WTC11 (cell line): ENCODE results near the gene ZFYVE28. TPM values are rescaled to one million over a fixed set of nuclear protein-coding genes. Genes with fewer than 3 reads are reported as not detected.

ENCODE experiments used
- ATAC-seq: fragments of 200-7000 bp; cut with Tn5 transposase; 2 replicates; pipeline ENCODE4 v1.10.0; 2021; ENCODE audit warnings: mild to moderate bottlenecking, moderate library complexity
- CTCF ChIA-PET: fragments of 300-600 bp; sonication (Branson Sonifier 250); formaldehyde crosslinking; loops from one replicate; lab custom pipeline; 2021; ENCODE audit warnings: antibody characterized with exemption; lab: Charles Lee
- POLR2A ChIA-PET: fragments of 350-600 bp; sonication (Branson Sonifier 250); formaldehyde crosslinking; loops from one replicate; lab custom pipeline; 2021; ENCODE audit warnings: antibody characterized with exemption; lab: Charles Lee
- DNase-seq: peaks from one replicate; pipeline ENCODE4 v3.0.0; 2021; ENCODE audit warnings: low spot score
- H3K27ac Mint-ChIP-seq: 2 replicates; pipeline ENCODE4 v1.8.0; 2021; ENCODE audit warnings: mixed read lengths
- H3K27me3 Mint-ChIP-seq: 2 replicates; pipeline ENCODE4 v1.8.0; 2021; ENCODE audit warnings: low read depth, mild to moderate bottlenecking, moderate library complexity, mixed read lengths
- H3K36me3 Mint-ChIP-seq: 2 replicates; pipeline ENCODE4 v1.8.0; 2021; ENCODE audit warnings: mixed read lengths
- H3K4me1 Mint-ChIP-seq: 2 replicates; pipeline ENCODE4 v1.8.0; 2022; ENCODE audit warnings: mixed read lengths
- H3K4me3 Mint-ChIP-seq: 2 replicates; pipeline ENCODE4 v1.8.0; 2021; ENCODE audit warnings: mild to moderate bottlenecking, moderate library complexity, mixed read lengths
- H3K9me3 Mint-ChIP-seq: 2 replicates; pipeline ENCODE4 v1.8.0; 2021; ENCODE audit warnings: mixed read lengths
- ATF3 ChIP-seq: sonication (generic); formaldehyde crosslinking; conservative IDR thresholded peaks from 2 replicates; pipeline ENCODE4 v1.8.1; 2022; ENCODE audit warnings: mild to moderate bottlenecking, missing genetic modification reagents
- ATF6 ChIP-seq: sonication (generic); formaldehyde crosslinking; IDR thresholded peaks from 2 replicates; pipeline ENCODE4 v1.8.1; 2023; ENCODE audit warnings: mild to moderate bottlenecking, missing genetic modification reagents
- CDX4 ChIP-seq: fragments of 250-450 bp; sonication (Bioruptor Pico); IDR thresholded peaks from 2 replicates; pipeline ENCODE4 v1.9.0; 2021; ENCODE audit warnings: moderate library complexity, mild to moderate bottlenecking, inconsistent platforms, borderline replicate concordance
- CREM ChIP-seq: sonication (generic); formaldehyde crosslinking; IDR thresholded peaks from 2 replicates; pipeline ENCODE4 v1.8.1; 2022; ENCODE audit warnings: mild to moderate bottlenecking, missing genetic modification reagents, moderate library complexity
- IRF2 ChIP-seq: sonication (generic); formaldehyde crosslinking; IDR thresholded peaks from 2 replicates; pipeline ENCODE4 v1.8.0; 2022; ENCODE audit warnings: low read depth, missing genetic modification reagents, borderline replicate concordance
- NFYB ChIP-seq: sonication (generic); formaldehyde crosslinking; conservative IDR thresholded peaks from 2 replicates; pipeline ENCODE4 v1.8.0; 2022; ENCODE audit warnings: low read depth, missing genetic modification reagents
- NR1H2 ChIP-seq: sonication (generic); formaldehyde crosslinking; IDR thresholded peaks from 2 replicates; pipeline ENCODE4 v1.9.0; 2021; ENCODE audit warnings: mild to moderate bottlenecking, moderate library complexity, missing genetic modification reagents
- NR3C1 ChIP-seq: sonication (generic); formaldehyde crosslinking; conservative IDR thresholded peaks from 2 replicates; pipeline ENCODE4 v1.8.1; 2023; ENCODE audit warnings: low read depth, mild to moderate bottlenecking, missing genetic modification reagents
- RELA ChIP-seq: sonication (generic); formaldehyde crosslinking; IDR thresholded peaks from 2 replicates; pipeline ENCODE4 v1.8.1; 2022; ENCODE audit warnings: missing genetic modification reagents, mild to moderate bottlenecking, borderline replicate concordance
- RORB ChIP-seq: fragments of 250-450 bp; sonication (Bioruptor Pico); IDR thresholded peaks from 2 replicates; pipeline ENCODE4 v1.9.0; 2021; ENCODE audit warnings: mild to moderate bottlenecking
- TCF7 ChIP-seq: sonication (generic); formaldehyde crosslinking; IDR thresholded peaks from 2 replicates; pipeline ENCODE4 v1.8.0; 2022; ENCODE audit warnings: mild to moderate bottlenecking, low read depth, missing genetic modification reagents, moderate library complexity
- TEAD1 ChIP-seq: sonication (generic); formaldehyde crosslinking; IDR thresholded peaks from 2 replicates; pipeline ENCODE4 v1.8.0; 2022; ENCODE audit warnings: mild to moderate bottlenecking, missing genetic modification reagents
- TEAD4 ChIP-seq: sonication (generic); formaldehyde crosslinking; IDR thresholded peaks from 2 replicates; pipeline ENCODE4 v1.8.0; 2022; ENCODE audit warnings: mild to moderate bottlenecking, missing genetic modification reagents
- TP53 ChIP-seq: sonication (generic); formaldehyde crosslinking; IDR thresholded peaks from 2 replicates; pipeline ENCODE4 v1.8.1; 2023; ENCODE audit warnings: mild to moderate bottlenecking, missing genetic modification reagents
- ZMAT4 ChIP-seq: fragments of 250-450 bp; sonication (Bioruptor Pico); IDR thresholded peaks from 2 replicates; pipeline ENCODE4 v1.9.0; 2021; ENCODE audit warnings: mild to moderate bottlenecking
- ZNF121 ChIP-seq: sonication (generic); formaldehyde crosslinking; IDR thresholded peaks from 2 replicates; pipeline ENCODE4 v1.8.0; 2023; ENCODE audit warnings: missing genetic modification reagents
- ZNF232 ChIP-seq: sonication (generic); formaldehyde crosslinking; IDR thresholded peaks from 2 replicates; pipeline ENCODE4 v1.8.0; 2022; ENCODE audit warnings: mild to moderate bottlenecking, missing genetic modification reagents
- ZSCAN18 ChIP-seq: fragments of 250-450 bp; sonication (Bioruptor Pico); IDR thresholded peaks from 2 replicates; pipeline ENCODE4 v2.1.2; 2022; ENCODE audit warnings: mild to moderate bottlenecking, moderate library complexity
- total RNA-seq: library from RNA; stranded (reverse); gene quantifications from 3 replicates; pipeline ENCODE4 v1.2.3, GENCODE V29; 2021

The ZFYVE28 gene
- total RNA-seq, 1 experiment from 2014 or later, result 7.8 TPM

- no peak for TF ChIP-seq RELA (CRISPR knock-in tag)
- TF ChIP-seq TEAD4, result no peak
- TF ChIP-seq, all 79 proteins: peak for 0
Measured at GRCh38 chr4:2332201-2332975, 86.1 kb downstream of the ZFYVE28 start (continued).

GRCh38 chr4:2331519-2332200, 86.8 kb downstream of the ZFYVE28 start:
- H3K4me1 Mint-ChIP-seq, result no peaks in the 10 kb centered on the region
- H3K27me3 Mint-ChIP-seq, result no peaks in the 10 kb centered on the region; the same call in 1 of the 2 replicates
- peaks cover 9% of the 10 kb centered on the region for H3K36me3 Mint-ChIP-seq
- H3K27ac Mint-ChIP-seq, result no peak overlapping the region
- POLR2A ChIA-PET, result no interaction called here
- H3K4me3 Mint-ChIP-seq, result no peak overlapping the region
- peaks cover 15% of the 10 kb centered on the region for H3K9me3 Mint-ChIP-seq
- DNase-seq, result no peak
- TF ChIP-seq ZNF121 (CRISPR knock-in tag), result no peak
- TF ChIP-seq NR3C1, result no peak
- TF ChIP-seq ZNF232 (CRISPR knock-in tag), result no peak
- no peak for TF ChIP-seq ATF6 (CRISPR knock-in tag)
- no peak for TF ChIP-seq RORB (CRISPR knock-in tag)
- TF ChIP-seq NR1H2 (CRISPR knock-in tag), result no peak
- no peak for TF ChIP-seq ZSCAN18 (CRISPR knock-in tag)
- no peak for TF ChIP-seq IRF2 (CRISPR knock-in tag)
- no peak for TF ChIP-seq CDX4 (CRISPR knock-in tag)
- TF ChIP-seq ZMAT4 (CRISPR knock-in tag), result no peak
- TF ChIP-seq, all 79 proteins: peak for 0
- CTCF ChIA-PET, result no interaction called here
- ATAC-seq, result no peak

GRCh38 chr4:2331043-2331420, 87.4 kb downstream of the ZFYVE28 start:
- POLR2A ChIA-PET, result no interaction called here
- Mint-ChIP-seq H3K27me3 (no peaks in the 10 kb centered on the region; the same call in 1 of the 2 replicates), H3K4me3 (no peak overlapping the region), H3K9me3 (peaks cover 15% of the 10 kb centered on the region), H3K4me1 (no peaks in the 10 kb centered on the region), H3K36me3 (peaks cover 9% of the 10 kb centered on the region), H3K27ac (no peak overlapping the region)
- TF ChIP-seq TEAD1 (CRISPR knock-in tag) (no peak), TCF7 (CRISPR knock-in tag) (no peak), CREM (no peak), ATF3 (CRISPR knock-in tag) (no peak), NFYB (CRISPR knock-in tag) (no peak), TP53 (no peak)
- ATAC-seq, result no peak
- no peak for DNase-seq
- CTCF ChIA-PET, result no interaction called here
